B cell (primary cell): Measurements from ENCODE around the gene CFAP157. TPM values are rescaled to one million over a fixed set of nuclear protein-coding genes. Genes with fewer than 3 reads are reported as not detected.

Experiments
- ATAC-seq: fragments of 200-7000 bp; cut with Tn5 transposase; one replicate; pipeline ENCODE4 v1.10.0; 2021; ENCODE audit warnings: low read depth, mild to moderate bottlenecking, moderate number of reproducible peaks, moderate library complexity
- CTCF ChIA-PET: fragments of 350-600 bp; sonication (Branson Sonifier 250); formaldehyde crosslinking; loops from one replicate; lab custom pipeline; 2021; ENCODE audit warnings: antibody characterized with exemption, inconsistent platforms; lab: Charles Lee
- POLR2A ChIA-PET: fragments of 350-600 bp; sonication (Branson Sonifier 250); formaldehyde crosslinking; loops from one replicate; lab custom pipeline; 2021; ENCODE audit warnings: antibody characterized with exemption; lab: Charles Lee
- DNase-seq: peaks from one replicate; pipeline ENCODE4 v3.0.0; 2013
- H2AFZ ChIP-seq: 2 replicates; pipeline ENCODE4 v1.6.1; 2012; ENCODE audit warnings: mild to moderate bottlenecking, low read depth, low read length; ENCODE audit not compliant: insufficient read depth, poor library complexity, severe bottlenecking
- H3K27ac ChIP-seq, 2 donors: 1 replicate in 1 of 2; 2 replicates in 1 of 2; pipeline ENCODE4 v1.5.1; 2012 to 2013; ENCODE audit warnings: low read length in 2 of 2, mild to moderate bottlenecking in 2 of 2, moderate library complexity in 1 of 2
- H3K27me3 ChIP-seq, 4 experiments: fragments of 200-600 bp in 1 of 4; sonication (generic) in 1 of 4; replicated peaks in 1 of 4; 1 replicate in 2 of 4; 2 replicates in 2 of 4; pipeline versions ENCODE4 v1.6.1 to v1.7.0; 2013 to 2016; ENCODE audit warnings: low read length in 3 of 4, mild to moderate bottlenecking in 2 of 4, mixed read lengths in 1 of 4, moderate library complexity in 1 of 4; ENCODE audit not compliant: insufficient read depth in 4 of 4, control insufficient read depth in 3 of 4; ENCODE audit errors: control extremely low read depth in 1 of 4
- H3K36me3 ChIP-seq, 2 experiments: replicated peaks in 1 of 2; 1 replicate in 1 of 2; 2 replicates in 1 of 2; pipeline versions ENCODE4 v1.6.1 to v1.7.1; 2013; ENCODE audit warnings: low read length in 1 of 2; ENCODE audit not compliant: insufficient read depth in 2 of 2, control insufficient read depth in 1 of 2; ENCODE audit errors: control extremely low read depth in 1 of 2, extremely low read depth in 1 of 2
- H3K4me1 ChIP-seq, 2 donors: fragments of 200-600 bp in 1 of 2; sonication (generic) in 1 of 2; 1 replicate in 1 of 2; 2 replicates in 1 of 2; pipeline versions ENCODE4 v1.5.1 to v1.6.1; 2013 to 2017; ENCODE audit warnings: low read length in 2 of 2; ENCODE audit not compliant: control insufficient read depth in 2 of 2, insufficient read depth in 2 of 2
- H3K4me2 ChIP-seq: replicated peaks from 2 replicates; pipeline ENCODE3; 2012; ENCODE audit warnings: mild to moderate bottlenecking, low read depth, low read length; ENCODE audit not compliant: poor library complexity, severe bottlenecking
- H3K4me3 ChIP-seq, 5 experiments: fragments of 200-600 bp in 1 of 5; sonication (generic) in 1 of 5; 1 replicate in 3 of 5; 2 replicates in 2 of 5; pipeline versions ENCODE4 v1.5.1 to v1.7.0; 2011 to 2016; ENCODE audit warnings: low read length in 4 of 5, mild to moderate bottlenecking in 4 of 5, low read depth in 2 of 5, control low read depth in 1 of 5, moderate library complexity in 1 of 5; ENCODE audit not compliant: insufficient read depth in 1 of 5; ENCODE audit errors: control extremely low read depth in 1 of 5, extremely low read depth in 1 of 5
- H3K79me2 ChIP-seq: fragments of 200-600 bp; sonication (generic); one replicate; pipeline ENCODE4 v1.6.0; 2016; ENCODE audit warnings: low read length; ENCODE audit not compliant: control insufficient read depth, insufficient read depth
- H3K9ac ChIP-seq: fragments of 200-600 bp; sonication (generic); 2 replicates; pipeline ENCODE4 v1.6.1; 2017; ENCODE audit warnings: mild to moderate bottlenecking, low read length, moderate library complexity
- H3K9me3 ChIP-seq, 3 donors: one replicate each; pipeline versions ENCODE4 v1.6.1 to v1.7.1; 2013; ENCODE audit warnings: low read length in 2 of 3; ENCODE audit not compliant: control insufficient read depth in 2 of 3, insufficient read depth in 1 of 3; ENCODE audit errors: control extremely low read depth in 1 of 3
- H4K20me1 ChIP-seq: 2 replicates; pipeline ENCODE4 v1.6.0; 2012; ENCODE audit warnings: mild to moderate bottlenecking, low read length; ENCODE audit not compliant: insufficient read depth, control insufficient read depth, poor library complexity, severe bottlenecking
- H3K27ac Mint-ChIP-seq: one replicate; pipeline ENCODE4 v1.8.0; 2021; ENCODE audit warnings: mixed read lengths
- H3K27me3 Mint-ChIP-seq: one replicate; pipeline ENCODE4 v1.8.0; 2021; ENCODE audit warnings: mixed read lengths
- H3K4me1 Mint-ChIP-seq: one replicate; pipeline ENCODE4 v1.8.0; 2021; ENCODE audit warnings: mixed read lengths
- H3K4me3 Mint-ChIP-seq: one replicate; pipeline ENCODE4 v1.8.0; 2021; ENCODE audit warnings: mixed read lengths
- H3K9me3 Mint-ChIP-seq: one replicate; pipeline ENCODE4 v1.8.0; 2022; ENCODE audit warnings: mixed read lengths; ENCODE audit not compliant: insufficient read depth
- CTCF ChIP-seq: fragments of 200-600 bp; IDR thresholded peaks from one replicate; pipeline ENCODE4 v1.8.0; 2022; ENCODE audit warnings: antibody characterized with exemption, mild to moderate bottlenecking
- EZH2 ChIP-seq: IDR thresholded peaks from 2 replicates; pipeline ENCODE4 v1.6.1; 2012; ENCODE audit warnings: borderline replicate concordance, low read depth, mild to moderate bottlenecking, moderate library complexity, low read length; ENCODE audit not compliant: insufficient read depth, poor library complexity, severe bottlenecking
- WGBS: methylation state at CpG from one replicate; pipeline ENCODE4 v1.1.5; 2013; ENCODE audit warnings: missing lambda C conversion rate; ENCODE audit not compliant: insufficient coverage; 5-methylcytosine and 5-hydroxymethylcytosine counted together
- intact Hi-C: fragments of 100-400 bp; cut with micrococcal nuclease; formaldehyde crosslinking; loops from one replicate; pipeline ENCODE4 v1.10.0; 2022
- polyA plus RNA-seq: library from polyadenylated mRNA; depleted of rRNA; stranded (reverse); fragments of >200 nt; gene quantifications from 2 replicates; pipeline ENCODE4 v1.2.3, GENCODE V29; 2012
- total RNA-seq, 2 donors: library from RNA; stranded (reverse); fragments of 120-200 nt in 1 of 2; gene quantifications; 1 replicate in 1 of 2; 2 replicates in 1 of 2; pipeline versions ENCODE4 v1.2.3 to v1.2.4, GENCODE V29; 2013 to 2022

Gene CFAP157
- total and polyA plus RNA-seq, 2 donors (not counting 1 experiment from before 2014, with no cell fraction given): 0.03 TPM; not detected in 1

- intact Hi-C loops: no loop called here
- Histone ChIP-seq H3K9me3 (no peaks in the 10 kb centered on the region), H3K27ac (no peak overlapping the region), H3K36me3 (peaks cover 3 to 72% of the 10 kb centered on the region in 2 experiments), H3K9ac (no peak overlapping the region), H3K4me1 (no peaks in the 10 kb centered on the region), H3K79me2 (peaks cover 58% of the 10 kb centered on the region), H2AFZ (no peak overlapping the region), H3K4me2 (no peak overlapping the region), H3K27me3 (no peaks in the 10 kb centered on the region), H3K4me3 (no peak overlapping the region), H4K20me1 (peaks cover 95% of the 10 kb centered on the region)
- TF ChIP-seq EZH2: no peak
- TF ChIP-seq CTCF: no peak
- ChIA-PET POLR2A (no interaction called here), CTCF (no interaction called here)
- 94% methylated on average over 6 of the region's 10 CpGs for WGBS
- no peaks in the 10 kb centered on the region for H3K27me3 Mint-ChIP-seq
- no peaks in the 10 kb centered on the region for H3K9me3 Mint-ChIP-seq
- no peak for ATAC-seq
- H3K4me3 Mint-ChIP-seq: no peak overlapping the region
- H3K27ac Mint-ChIP-seq: no peak overlapping the region
- DNase-seq: no peak
- peaks cover 11% of the 10 kb centered on the region for H3K4me1 Mint-ChIP-seq
Observed at GRCh38 chr9:127751269-127752054, 44.7 kb downstream of the CFAP157 start.

- Histone ChIP-seq H3K4me1 (no peaks in the 10 kb centered on the region), H2AFZ (no peak overlapping the region), H3K9me3 (no peaks in the 10 kb centered on the region), H3K27me3 (no peaks in the 10 kb centered on the region), H4K20me1 (peaks cover 95% of the 10 kb centered on the region), H3K9ac (no peak overlapping the region), H3K36me3 (peaks cover 3 to 58% of the 10 kb centered on the region in 2 experiments), H3K4me3 (no peak overlapping the region), H3K27ac (no peak overlapping the region), H3K79me2 (peaks cover 69% of the 10 kb centered on the region), H3K4me2 (no peak overlapping the region)
- DNase-seq (no peak), ATAC-seq (no peak)
- Mint-ChIP-seq H3K4me1 (peaks cover 11% of the 10 kb centered on the region), H3K9me3 (no peaks in the 10 kb centered on the region), H3K27ac (no peak overlapping the region), H3K4me3 (no peak overlapping the region), H3K27me3 (no peaks in the 10 kb centered on the region)
- WGBS: 92% methylated on average over 6 of the region's 8 CpGs
- TF ChIP-seq CTCF (no peak), EZH2 (no peak)
- ChIA-PET CTCF (interaction anchor here (0.6 kb wide), 1 partner anchor 45 kb away, joined by 3 read pairs; no protein-coding TSS in a partner anchor), POLR2A (interaction anchor here (0.6 kb wide), 1 partner anchor 25 kb away, joined by 6 read pairs; no protein-coding TSS in a partner anchor)
- intact Hi-C loops: no loop called here
Observed at GRCh38 chr9:127753148-127753547, 46.4 kb downstream of the CFAP157 start.
